HG02981 (cell line): ENCODE results near the gene GABBR1.

Experiments used
- ATAC-seq: cut with Tn5 transposase; IDR thresholded peaks from one replicate; pipeline ENCODE4 v1.9.1; 2021; ENCODE audit warnings: mild to moderate bottlenecking, moderate library complexity; ENCODE audit not compliant: unreplicated experiment

GABBR1 gene

DNA sequence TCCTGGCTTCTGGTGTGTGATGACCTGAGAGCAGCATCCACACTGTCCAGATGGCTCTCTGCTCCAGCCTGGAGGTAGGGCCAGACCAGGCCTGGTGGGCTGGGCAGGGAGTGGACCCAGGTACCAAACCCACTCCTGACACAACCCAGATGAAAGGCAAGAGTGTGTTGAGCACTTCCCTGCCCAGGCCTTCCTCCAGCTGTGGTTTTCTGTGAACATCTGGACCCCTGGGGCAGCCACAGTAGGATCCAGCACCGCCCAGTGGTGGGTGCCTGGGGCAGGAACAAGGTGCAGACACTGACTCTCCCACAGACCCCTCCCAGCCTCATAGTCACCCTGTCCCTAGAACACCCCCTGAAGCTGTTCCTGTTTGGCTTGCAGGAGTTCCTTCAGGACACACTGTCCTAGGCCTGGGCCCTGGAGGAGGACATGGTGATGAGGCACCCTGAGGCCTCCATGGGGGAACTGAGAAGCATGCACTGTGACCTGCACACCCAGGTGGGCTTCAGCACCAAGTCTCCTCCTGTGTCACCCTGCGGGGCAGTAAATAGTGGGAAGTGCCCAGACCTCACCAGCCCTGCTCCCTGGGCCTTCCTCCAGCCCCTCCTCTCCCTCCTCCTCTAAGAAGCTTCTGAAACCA lies 102.2 kb downstream of the GABBR1 start:
- no peak for ATAC-seq

DNA sequence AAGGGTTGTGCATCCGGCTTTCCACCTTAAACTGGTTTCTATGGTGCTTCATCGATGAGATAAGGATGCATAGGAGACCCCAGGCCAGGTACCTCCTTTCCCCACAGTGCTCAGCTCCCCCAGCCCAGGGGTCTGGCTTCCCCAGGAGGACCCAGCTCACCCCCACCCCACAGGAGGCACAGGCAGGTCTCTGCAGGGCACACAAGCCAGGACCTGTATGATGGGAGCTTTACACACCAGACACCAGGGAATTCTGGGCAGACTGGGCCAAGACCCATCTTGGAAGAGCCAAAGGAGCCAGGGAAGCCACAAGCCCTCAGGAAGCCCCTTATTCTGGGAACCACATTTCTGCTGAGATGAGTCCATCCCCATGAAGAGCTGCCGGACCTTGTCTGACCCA lies 103.0 kb downstream of the GABBR1 start:
- ATAC-seq: no peak

DNA sequence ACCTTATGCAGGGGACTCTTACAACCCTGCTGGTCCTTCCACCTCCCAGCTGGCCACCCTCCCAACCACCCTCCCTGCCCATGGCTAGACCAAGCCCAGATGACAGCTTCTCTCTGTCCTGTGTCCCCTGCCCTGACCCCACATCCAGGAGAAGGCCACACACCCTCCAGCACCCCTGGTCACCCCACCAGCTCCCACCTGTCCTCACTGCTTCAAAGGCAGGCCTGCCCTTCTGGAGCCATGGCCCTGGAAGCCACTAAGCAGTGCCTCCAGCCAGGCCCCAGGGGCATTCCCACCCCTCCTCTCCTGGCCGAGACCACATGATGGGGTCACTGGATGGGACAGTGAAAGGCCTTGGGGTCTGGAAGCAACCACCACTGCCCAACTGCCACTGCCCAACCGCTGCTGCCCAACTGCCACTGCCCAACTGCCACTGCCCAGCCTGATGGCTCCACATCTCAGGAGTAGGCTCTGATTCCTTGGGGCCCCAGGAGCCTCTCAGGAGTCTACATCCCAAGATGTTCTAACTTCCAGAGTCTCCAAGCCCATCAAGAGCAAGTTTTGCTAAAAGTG lies 103.9 kb downstream of the GABBR1 start:
- ATAC-seq: no peak

DNA sequence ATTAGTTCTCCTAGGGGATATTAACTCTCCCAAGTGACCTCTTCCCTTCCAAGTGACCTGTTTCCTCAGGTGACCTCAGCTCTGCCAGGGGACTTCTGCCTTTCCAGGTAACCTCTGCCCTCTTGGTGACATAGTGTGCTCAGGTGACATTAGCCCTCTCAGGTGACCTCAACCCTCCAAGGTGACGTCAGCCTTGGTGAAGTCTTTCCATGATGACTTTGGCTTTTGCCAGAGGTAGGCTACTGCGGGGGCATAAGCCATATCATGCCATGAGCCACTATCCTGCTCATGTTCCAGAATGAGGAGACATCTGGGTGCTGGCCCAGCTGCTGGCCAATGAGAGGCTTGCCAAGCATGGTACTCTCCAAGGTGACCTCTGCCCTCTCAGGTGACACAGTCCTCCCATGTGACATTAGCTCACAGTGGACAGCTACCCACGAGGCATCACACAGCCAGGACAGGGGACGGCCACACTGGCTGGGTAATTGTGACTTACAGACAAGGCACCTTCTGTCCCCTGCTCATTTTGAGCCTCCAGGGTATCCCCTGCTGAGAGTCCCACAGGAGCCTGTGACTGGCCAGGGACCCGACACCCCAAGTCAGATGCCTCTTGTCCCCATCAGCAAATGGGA lies 104.6 kb downstream of the GABBR1 start:
- ATAC-seq: no peak

DNA sequence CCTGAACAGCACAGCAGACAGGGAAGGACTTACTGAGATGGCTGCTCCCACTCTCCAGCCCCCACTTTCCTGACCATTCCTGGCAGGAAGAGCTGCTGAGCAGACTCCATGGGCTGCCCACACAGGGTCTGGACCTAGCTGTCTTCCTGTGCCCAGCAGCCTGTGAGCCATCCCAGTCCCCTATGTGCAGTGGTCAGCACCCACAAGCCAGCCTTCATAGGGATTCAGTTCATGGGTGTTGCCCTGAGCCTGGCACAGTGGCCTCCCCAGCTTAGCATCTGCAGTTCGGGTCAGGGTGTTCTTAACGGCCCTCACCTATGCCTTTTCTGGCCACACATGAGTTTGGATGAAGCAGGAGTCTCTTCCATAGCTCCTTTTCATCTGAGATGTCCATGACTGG lies 105.4 kb downstream of the GABBR1 start:
- ATAC-seq: no peak

DNA sequence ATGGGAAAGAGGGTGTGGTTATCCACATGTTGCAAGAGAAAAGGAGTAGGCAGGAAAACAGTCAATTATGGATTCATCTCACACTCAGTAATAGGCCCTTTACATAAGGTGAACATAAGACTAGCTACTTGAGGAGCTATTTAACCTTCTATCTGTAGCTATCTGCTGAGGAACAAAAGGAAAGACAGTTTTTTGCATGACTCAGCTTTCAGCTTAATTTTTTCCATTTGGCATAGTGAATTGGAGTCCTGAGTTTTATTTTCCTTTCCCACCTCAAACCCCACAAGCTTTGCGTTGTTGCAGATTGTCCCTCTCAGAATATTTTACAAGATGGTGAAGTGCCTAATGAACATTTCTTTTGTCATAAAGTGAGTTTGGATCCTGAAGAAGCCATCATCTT lies 105.9 kb downstream of the GABBR1 start:
- no peak for ATAC-seq

DNA sequence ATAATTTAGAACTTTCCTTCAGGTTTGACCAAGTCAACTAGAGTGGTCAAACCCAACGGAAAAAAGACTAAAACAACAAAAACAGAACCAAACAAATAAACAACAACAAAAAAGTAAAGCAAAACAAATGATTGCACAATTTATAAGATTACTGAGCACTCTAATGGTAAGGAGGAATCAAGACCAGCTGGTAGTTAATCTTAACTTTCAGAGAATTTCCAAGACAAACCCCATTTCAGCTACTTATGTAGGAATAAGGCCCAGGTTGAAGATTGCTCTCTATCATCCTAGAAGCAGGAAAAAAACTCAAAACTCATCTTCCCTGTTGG lies 107.7 kb downstream of the GABBR1 start:
- no peak for ATAC-seq

DNA sequence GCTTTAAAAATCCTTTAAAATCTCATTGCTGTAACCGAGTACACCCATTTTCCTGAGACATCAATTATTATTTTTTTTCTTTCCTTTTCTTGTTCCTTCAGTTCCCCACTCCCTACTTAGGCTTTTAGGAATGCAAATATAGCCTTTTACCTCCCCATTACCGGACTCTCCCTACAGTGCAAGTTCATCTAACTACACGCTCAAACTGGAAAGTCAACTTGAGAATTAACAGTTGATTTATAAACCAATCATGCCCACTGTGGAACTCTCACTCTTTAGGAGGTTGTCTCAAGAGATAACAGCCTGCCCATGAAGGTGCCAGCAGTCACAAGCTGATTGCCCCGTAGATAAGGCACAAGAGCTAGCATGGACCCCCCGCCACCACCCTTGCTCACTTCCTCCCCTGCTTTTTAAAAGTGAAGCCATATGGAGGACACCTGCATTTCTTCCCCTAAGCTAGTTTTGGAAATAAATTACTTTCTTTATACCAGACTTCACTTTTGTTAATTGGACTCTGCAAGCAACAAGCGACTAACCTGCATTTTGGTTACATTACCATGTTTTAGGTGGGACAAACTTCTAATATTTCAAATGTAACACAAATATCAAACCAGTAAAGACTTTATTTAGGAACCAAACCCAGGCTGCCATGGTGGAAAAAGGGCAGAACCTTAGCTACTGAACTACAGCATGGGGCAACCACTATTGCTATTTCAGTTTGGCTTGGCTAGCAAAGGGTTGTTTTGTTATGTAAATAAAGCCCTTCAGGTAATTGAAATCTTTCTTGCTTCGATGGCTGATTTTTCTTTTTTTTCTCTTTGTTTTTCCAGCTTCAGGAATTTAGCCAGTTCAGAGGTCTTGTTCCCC lies 108.3 kb downstream of the GABBR1 start:
- no peak for ATAC-seq

DNA sequence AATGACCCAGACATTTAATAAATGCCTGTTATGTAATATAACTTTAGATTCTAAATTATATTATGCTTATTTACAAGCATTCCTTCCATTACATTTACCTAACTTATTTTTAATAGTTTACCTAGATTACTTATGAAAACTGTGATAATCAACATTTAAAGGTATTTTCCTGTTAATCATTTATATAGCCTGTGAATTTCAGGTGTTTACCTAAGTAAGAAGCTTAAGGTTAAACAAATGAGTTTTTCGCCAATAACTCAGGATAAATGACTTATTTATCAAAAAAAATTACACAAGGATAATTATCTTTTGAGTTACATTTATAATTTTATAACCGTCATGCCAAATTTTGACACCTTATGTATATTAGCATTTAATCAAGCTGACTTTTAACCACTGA lies 108.9 kb downstream of the GABBR1 start:
- no peak for ATAC-seq

DNA sequence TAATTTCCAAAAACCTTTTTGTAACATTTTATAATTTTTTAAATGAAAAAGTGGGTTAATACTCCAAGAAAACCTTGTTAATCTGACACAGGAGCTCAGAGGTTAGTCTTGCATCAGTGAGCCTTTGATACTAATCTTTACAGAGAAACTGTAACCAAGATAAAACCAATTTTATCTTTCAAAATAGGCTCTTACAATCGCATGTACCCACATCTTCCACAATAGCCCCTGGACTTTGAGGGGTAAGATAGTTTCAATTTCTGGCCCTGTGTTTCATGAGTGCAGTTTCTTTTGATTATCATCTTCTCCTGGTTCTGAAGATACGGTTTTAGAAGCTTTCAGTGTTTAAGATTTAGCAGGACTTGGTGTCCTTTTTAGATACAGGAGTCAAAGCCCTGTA lies 110.8 kb downstream of the GABBR1 start:
- ATAC-seq: no peak

DNA sequence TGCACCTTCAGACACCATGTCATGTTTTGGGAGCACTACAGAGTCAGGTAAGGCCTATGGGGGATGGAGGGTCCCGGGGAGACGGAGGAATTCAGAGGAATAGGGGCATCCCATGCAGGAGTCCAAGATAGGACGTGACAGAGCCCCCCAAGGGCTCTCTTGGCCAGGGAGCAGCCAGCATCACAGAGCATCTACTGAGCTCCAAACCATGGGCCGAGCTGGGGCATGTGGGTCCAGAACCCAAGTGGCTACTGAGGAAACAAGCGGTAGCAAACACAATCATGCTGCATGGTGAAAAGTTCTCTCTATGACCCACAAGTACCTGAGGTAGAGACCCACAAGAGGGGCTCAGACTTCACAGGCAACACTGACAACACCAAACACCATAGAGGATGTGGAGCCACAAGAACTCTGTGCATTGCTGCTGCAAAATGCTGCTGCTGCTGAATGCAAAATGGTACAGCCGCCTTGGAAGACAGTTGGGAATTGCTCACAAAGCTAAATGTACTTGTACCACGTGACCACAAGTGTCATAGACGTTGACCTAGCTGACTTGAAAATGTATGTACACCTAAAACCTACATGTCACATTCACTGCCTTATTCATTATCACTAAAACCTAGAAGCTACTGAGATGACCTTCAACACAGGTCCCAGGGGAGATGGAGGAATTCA lies 111.8 kb downstream of the GABBR1 start:
- no peak for ATAC-seq

DNA sequence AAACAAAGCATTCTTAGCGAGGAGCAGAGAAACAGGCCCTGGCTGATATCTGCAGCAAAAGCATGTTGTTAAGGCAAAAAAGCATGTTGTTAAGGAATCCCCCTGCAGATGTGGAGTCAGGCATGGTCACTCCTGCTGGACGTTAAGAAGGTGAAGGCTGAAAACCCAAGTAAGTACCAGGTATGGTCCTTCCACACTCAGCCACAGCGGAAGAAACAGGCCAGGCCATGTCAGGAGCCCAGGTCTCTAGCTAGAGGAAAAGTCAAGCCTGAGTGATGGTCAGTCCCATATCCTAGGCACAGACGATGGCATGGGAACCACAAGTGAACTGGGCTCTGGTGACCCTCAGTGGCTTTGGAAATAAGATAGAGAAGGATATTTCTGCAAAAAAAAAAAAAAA lies 112.8 kb downstream of the GABBR1 start:
- no peak for ATAC-seq

DNA sequence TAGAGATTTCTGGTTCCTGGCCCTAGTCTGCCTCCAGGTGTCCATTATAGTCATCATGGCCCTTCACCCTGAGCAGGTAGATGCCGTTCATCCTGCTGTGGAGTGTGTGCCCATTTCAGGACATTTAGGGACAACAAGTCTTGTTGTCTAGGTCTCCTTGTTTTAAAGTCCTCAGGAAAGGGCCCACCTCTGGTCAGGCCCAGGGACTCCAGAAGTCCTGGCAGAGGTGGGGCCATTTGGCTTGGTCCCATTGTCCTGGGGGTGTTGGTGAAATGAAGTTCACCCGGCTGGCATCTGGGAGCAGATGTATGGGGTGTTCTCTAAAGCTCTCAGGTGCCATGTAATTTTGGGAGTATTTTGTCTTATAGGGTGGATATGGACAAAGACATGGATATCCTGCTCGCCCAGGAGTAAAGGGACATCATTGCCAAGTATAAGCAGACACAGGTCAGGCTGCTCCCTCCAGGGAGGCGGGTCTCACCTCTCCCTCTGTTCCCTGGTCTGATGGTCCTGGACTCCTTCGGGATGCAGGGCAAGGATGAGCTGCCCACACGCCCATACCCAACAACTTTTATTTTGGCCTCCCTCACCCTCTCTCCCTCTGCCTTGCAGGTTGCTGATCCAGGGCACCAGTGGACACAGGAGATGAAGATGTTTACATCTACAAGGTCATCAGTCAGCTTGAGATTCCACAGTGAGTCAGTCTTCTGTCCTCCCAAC lies 113.5 kb downstream of the GABBR1 start:
- no peak for ATAC-seq

DNA sequence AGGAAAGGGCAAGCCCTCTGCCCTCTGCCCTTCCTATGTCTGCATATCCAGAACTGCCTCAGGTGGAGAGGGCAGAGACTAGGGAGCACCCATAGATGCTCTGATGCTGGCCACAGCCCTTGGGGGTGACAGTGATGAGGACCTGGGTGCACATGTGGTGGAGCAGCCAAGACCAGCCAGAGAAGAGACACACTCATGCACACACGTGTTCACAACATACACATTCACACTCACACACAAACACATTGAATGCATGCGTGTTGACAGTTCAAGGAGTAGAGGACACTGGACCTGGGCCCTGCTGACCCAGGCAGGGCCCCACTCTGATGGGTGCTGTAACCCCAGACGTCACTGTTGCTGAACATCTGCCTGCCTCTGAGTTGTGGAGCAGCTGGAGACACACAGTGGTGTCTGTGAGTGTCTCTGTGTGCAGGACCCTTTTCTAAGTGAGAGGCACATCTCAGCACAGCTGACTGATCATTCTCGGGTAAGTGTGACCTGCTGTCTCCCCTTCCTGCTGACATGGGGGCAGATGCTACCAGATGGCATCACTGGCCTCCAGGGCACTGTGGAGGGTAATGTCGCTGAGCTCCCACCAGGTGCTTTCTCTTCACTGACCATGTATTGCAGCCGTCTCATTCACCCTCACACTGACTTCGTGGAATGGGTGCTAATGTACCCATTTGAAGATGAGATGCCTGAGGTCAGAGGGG lies 115.1 kb downstream of the GABBR1 start:
- no peak for ATAC-seq

DNA sequence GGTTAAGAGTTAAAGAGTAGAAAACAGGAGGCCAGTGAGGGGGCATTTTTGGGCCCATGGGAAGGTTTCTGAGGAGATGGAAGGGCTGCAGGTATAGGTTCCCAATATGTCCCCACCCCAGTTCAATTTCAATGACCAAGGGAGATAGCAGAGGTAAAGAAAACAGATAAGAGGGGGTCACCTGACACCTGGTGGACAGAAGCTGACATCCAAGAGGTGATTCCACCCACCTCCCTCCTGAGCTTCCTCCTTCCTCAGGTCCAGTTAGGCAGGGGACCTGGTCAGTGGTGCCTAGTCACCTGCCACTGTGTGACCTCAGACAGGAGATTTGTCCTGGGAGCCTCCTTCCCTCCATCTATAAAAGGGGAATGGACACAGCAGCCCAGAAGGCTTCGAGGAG lies 115.7 kb downstream of the GABBR1 start:
- ATAC-seq: no peak

DNA sequence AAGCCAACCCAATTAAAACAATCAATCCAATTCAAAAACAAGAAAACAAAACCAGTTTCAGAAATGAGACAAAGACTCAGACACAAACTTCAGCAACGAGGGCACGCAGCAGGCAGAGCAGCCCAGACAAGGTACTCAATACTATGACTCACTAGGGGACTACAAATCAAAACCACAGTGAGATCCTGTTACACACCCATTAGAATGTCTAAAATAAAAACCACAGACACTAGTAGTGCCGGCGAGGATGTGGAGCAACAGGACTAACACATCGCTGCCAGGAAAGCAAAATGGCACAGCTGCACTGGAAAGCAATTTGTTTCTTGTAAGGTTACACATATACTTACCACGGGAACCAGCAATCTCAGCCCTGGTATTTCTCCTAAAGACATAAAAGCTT lies 116.9 kb downstream of the GABBR1 start:
- no peak for ATAC-seq

DNA sequence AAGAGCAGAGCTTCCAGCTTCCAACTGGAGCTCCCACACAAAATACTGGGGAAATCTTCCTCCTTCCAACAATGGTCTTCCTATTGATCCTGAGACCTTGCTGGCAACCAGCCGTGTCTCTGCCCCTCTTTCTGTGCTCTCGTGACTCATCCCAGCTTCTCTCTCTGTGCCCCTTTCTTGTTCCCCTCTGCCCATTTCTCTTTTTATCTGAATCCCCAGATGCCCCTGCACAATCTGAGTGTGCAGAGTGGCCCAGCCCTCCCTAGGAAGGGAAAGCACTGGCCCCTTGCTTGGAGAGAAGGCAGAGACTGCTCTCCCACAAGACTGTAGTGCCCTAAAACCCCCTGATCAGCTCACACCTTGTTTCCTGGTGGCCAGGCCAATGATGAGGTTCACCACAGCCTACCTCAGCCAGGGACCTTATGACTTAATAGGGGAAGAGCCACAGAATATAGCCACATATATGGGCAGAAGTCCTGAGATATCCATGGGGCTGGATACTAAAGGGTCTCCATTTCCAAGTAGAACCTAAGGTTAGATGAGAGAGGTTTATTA lies 122.2 kb downstream of the GABBR1 start:
- no peak for ATAC-seq

DNA sequence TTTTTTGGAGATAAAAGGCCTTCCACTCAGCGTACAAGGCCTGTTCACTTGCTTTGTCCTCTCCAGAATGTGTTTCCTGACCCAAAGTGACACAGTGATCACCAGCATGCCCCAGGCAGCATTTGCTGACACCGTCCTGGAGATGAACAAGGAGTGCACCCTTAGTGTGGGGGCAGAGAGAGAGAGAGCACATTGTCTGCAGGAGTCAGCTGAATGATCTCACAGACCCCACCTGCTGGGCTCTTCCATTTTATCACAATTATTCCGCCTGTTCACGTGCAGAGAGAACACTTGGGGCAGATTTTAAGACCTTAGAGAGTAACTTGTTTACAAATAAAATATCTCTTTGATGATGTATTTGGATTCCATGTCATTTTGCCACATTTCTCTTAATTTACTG lies 122.8 kb downstream of the GABBR1 start:
- ATAC-seq: no peak
